ENCODE measurements around the gene EIF2AK2.

GRCh38 chr2:37098416-37099118 is 58.2 kb downstream of the EIF2AK2 start:
- TF ChIP-seq CTCF (IDR thresholded peaks at IDR 0.05) (no peak), POLR2A (IDR thresholded peaks at IDR 0.05) (no peak)

Data from adrenal gland (tissue), 5 donors.